GM19397 (cell line): ENCODE results near the gene S100A11.

Experiments used
- ATAC-seq: cut with Tn5 transposase; IDR thresholded peaks from one replicate; pipeline ENCODE4 v1.9.1; 2021; ENCODE audit warnings: mild to moderate bottlenecking, moderate library complexity; ENCODE audit not compliant: unreplicated experiment

The S100A11 gene

GRCh38 chr1:152003846-152004442 lies 32.9 kb downstream of the S100A11 start:
- ATAC-seq = no peak

DNA sequence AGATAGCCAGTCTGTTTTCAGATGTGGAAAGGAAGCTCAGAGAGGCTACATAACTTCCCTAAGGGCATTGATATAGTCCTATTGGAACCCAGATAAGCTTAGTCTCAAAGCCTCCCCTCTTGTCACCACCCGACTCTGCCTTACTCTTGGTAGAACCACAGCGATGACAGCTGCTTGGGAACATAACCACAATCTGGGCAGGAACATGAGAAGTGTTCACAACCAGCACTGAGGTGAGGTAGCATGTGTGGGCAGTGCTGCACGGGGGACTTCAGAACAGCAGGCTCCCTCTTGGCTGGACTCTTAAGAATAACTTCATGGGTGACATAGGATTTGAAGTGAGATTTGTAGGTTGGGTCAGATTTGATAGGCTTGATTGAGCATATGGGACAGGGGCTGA lies 33.8 kb downstream of the S100A11 start:
- no peak for ATAC-seq

- no peak for ATAC-seq
Observed at GRCh38 chr1:152001631-152002584, 34.9 kb downstream of the S100A11 start.

DNA sequence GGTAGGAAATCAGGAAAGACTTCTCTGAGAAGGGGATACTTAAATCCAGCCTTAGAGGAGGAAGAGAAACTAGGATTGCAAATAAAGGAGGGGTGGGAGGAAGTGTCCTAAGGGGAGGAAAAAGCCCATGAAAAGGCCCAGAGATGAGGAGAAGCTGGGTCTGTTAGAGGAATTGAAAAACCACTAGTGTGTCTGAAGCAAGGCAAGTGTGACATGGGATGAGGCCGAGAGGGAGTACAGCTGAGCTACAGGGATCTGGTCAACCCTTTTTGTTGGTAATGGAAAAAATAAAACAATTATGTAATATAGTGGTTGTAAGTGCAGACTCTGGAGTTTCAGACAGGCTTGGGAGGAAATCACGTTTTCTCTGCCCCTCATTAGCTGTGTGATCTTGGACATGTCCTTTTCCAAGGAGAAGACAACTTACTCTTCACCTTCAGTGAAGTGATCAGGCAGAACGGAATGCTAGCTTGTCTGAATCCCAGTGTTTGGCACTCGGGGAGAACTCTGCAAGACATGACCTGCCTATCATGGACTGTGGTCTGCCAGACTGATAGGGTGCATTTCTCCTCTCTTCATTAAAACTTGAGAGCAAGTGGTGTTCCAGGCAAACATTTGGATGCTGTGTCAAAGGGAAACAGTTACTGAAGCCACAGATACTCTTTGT lies 35.7 kb downstream of the S100A11 start:
- ATAC-seq = no peak

DNA sequence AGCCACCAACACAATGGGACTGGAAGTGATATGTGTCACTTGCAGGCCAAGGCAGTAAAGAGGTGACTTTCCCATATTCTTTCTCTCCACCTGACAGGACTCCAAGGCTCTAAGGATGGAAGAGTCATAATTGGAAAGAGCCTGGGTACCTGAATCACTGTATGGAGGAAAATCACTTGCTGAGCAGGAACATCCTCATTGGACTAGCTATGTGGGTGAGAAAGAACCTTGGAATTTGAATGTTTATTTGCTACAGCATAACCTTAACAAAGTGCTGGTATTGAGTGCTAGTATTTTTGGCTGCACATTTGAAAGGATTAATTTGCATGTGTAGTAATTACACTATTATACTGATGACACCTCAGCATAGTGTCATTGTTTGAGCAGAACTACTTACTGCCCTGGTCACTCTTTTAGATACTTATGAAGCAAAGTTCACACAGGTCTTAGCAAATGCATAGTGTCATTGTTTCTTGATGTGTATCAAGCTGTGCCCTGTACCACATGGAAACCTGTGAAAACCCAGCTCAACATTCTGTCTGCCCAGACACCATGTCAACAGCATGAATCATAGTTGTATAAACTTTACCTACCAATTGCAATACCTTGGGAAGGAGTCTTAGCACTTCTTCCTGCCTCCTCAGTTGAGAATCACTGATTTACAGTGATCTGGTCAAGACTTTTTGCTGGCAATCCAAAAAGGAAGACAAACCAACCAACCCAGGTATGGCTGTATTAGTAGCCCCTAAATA lies 38.0 kb downstream of the S100A11 start:
- ATAC-seq = no peak

GRCh38 chr1:151997284-151997570 lies 39.6 kb downstream of the S100A11 start:
- no peak for ATAC-seq

DNA sequence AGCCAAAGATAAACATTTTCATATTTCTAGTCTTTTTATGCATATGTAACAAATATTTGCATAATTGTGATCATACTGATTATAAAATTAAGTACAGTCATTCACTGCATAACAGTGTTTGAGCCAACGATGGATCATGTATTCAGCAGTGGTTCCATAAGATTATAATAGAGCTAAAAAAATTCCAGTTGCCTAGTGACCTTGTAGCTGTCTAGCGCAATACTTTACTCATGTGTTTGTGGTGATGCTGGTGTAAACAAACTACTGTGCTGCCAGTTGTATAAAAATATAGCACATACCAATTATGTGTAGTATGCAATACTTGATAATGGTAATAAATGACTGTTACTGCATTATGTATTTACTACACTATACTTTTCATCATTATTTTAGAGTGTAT lies 41.0 kb downstream of the S100A11 start:
- ATAC-seq = no peak

DNA sequence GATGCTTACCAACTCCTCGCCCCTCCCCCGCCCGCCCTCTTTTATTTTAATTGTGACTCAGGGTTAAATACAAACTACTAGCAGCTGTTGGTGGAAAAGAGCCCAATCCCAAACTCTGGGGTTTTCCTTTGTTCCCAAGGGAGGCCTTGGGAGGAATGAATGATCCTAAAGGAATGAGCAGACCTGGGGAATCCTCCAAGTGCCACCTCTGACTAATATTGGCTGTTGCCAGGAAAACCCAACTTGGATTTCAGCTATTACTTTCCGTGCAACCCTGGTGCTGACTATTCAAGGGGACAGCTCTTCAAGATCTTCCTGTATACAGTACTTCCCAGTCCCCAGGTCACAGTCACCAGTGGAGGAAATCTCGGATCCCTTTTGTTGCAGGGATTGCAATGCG lies 41.8 kb downstream of the S100A11 start:
- ATAC-seq = no peak

DNA sequence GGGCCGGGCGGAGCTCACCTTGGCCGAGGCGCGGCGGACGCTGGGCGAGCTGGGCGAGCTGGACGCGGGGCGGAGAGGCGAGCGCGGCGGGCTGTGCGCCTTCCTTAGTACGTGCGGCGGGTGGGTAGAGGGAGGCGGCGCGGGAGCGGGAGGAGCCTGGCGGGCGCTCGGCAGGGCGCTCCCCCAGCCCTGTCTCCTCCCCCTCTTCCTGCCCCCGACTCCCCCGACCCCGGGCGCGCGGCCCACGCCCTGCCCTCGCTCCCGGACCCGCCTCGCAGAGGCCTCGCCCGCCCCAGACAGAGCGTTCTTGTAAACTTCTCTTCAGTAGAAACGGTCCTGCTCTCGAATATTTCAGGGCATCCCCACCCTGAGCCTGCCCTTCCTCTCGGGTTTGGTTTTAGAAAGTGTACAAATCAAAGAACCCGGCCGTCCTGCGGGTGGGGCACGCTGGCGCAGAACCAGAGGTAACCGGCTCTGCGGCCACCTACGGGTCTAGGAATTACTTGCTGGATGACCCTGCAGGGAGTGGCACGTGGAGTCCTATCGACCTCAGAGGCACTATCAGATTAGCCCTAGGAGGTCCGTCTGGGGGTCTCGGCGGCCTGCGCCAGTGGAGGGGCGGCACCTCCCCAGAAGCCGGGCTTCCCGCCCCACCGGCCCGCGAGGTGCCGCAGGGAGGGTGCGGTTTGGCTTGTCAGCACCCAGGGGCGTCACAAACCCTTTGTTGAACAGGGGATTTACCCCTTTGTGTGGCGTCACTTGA lies 42.9 kb downstream of the S100A11 start, which contains the start of gene S100A10:
Gene S100A10 (minus strand): TSS at position 126 of the 763 bp plus-strand sequence. CDS start 7,629 bp downstream, outside the sequence.
- ATAC-seq = no peak

- ATAC-seq = no peak
Observed at GRCh38 chr1:151993084-151993733, 43.6 kb downstream of the S100A11 start.

DNA sequence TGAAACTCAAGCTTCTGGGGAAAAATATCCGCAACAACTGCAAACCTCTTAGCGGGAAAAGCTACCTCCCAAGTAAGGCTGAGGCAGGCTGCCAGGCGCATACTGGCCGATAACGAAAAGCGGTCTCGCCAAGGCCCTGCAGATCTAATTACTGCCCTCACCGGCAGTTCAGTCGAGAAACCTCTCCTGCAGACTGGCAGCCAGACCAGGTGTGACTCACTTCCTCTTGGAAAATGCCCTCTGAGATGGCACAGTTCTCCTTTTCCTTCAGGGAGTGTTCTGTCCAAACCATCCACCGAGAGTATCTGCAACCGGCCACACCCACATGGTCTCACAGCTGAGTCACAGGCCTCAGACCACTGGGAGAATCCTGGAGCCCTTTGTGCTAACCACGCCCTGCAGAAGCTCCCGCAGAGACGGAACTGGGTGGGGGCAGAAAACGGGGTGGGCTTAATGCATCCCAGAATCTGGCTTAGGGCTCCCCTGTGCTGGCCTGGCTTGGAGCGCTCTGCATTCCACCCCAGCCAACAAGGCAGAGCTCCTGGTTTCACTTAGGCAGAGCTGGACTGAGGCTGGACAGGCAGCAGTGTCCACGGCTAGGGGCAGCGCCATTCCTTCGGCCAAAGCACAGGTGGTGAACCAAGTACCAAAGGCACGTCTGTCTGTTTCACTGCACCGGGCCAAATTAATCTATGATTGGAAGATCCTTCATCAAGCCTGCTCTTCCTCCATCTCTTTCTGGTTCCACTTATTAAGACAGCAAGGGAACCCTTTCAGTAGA lies 44.3 kb downstream of the S100A11 start:
- ATAC-seq = no peak

DNA sequence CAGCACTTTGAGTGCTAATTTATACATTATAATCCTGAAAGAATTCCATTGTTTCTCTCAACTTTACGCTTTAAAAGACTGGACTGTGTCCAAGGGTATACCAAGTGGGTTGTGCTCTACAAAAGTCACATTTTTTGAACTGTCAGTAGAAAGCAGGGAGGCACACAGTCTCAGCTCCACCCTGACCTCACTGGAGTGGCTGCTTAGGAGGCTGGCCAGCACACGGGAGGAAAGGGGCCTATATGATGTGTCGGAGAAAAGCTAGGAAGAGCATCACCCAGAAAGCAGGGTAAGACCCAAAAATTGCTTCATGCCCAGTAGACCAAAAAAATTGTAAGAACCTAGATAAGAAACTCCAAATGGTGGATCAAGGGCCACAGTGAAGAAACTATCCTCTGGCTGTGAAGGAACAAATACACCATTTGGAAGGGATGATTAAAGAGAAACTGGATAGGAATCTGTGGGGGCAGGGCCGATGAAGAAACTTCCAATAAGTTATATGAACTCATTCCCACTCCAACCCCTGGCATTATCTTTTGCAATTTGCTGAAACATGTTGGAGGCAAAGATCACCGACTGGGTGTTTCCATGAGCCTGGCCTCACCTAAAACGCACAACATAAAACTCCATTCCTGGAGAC lies 45.0 kb downstream of the S100A11 start:
- ATAC-seq = no peak

- no peak for ATAC-seq
Observed at GRCh38 chr1:151990856-151991198, 46.0 kb downstream of the S100A11 start.

DNA sequence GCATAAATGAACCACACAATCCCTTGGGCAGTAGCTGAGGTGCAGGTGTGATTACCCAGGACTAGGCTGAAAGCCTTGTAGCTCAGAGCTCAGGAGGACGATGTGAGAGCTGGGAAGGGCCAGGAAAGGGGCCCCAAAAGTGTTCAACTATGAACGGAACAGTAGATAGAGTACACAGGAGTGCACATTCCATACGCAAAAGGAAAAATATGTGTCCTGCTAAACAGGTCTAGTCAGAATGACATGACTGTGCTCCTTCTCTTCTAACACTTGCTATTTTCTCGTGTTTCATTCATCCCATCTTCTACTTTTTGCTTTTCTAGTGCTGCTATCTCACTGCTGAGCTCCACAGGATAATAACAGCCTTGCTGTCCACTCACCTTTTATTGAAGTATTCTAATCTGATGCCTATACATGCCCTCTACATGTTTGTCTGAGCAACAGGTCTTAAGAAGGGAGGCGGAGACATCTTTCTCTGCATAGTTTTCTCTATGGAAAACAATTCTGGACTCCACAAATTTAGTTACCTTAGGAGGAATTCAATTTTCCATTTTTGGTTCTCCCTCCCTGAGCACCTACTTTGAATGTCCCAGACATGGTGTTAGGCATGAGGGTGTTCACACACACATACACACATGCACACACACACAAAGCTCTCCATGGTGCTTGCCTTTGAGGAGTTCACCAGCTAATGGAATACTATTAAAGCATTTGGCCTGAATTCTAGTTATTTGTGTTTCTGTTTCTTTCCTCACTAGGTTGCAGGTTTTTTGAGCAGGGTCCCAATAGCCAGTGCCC lies 46.5 kb downstream of the S100A11 start:
- ATAC-seq = no peak

- no peak for ATAC-seq
Observed at GRCh38 chr1:151989211-151989862, 47.5 kb downstream of the S100A11 start.

DNA sequence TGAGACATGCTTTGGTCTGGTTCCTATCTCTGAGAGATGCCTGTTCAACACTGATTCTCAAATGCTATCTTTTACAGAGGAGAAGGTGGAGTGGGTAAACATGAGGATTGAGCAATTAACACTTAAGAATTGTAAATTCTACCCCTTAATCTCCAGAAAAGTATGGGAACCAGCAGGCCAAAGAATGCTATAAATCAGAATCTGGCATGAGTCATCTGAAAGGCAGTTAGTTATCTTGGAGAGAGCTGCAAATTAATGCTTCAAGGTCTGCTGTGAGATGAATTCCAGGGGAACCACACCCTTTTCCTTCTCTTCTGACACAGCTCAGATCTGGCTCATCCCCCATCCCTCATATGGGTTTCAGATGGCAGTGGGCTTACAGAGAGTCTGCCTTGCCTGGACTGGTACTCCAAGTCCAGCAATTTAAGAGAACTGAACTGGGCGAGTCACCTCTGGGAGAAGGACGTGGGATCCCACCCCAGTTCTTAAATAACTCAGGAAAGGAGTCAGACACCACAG lies 48.3 kb downstream of the S100A11 start:
- no peak for ATAC-seq

DNA sequence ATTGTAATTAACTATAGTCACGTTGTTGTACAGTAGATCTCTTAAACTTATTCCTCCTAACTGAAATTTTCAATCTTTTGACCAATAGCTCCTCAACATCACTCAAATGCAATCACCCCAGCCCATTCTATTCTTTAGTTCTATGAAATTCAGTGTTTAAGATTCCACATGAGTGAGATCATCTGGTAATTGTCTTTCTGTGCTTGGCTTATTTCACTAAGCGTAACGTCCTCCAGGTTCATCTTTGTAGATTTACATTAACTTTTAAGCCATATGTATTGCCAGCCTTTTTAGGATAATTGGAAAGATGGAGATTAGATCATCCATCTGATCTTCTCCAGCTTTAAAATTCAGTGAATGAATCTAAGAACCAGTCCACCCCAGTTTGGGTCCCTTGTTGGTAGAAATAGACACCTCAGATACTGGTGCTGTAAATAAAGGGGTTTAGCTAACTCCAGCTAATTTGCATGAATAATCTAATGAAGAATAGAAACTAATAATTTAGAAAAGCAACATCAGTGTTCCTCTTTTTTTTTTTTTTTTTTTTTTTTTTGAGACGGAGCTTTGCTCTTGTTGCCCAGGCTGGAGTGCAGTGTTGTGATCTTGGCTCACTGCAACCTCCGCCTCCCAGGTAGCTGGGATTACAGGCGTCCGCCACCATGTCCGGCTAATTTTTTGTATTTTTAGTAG lies 50.2 kb downstream of the S100A11 start:
- no peak for ATAC-seq
